Stimulated activated CD8-positive, alpha-beta memory T cell treated with anti-CD3 and anti-CD28 coated beads, Interleukin-4, amount 100 ng/mL, for 48 hours (primary cell): ENCODE results near the gene GFOD1.

Experiments
- DNase-seq: peaks from one replicate; pipeline ENCODE4 v3.0.0-alpha.2; 2020

GFOD1 gene

DNA sequence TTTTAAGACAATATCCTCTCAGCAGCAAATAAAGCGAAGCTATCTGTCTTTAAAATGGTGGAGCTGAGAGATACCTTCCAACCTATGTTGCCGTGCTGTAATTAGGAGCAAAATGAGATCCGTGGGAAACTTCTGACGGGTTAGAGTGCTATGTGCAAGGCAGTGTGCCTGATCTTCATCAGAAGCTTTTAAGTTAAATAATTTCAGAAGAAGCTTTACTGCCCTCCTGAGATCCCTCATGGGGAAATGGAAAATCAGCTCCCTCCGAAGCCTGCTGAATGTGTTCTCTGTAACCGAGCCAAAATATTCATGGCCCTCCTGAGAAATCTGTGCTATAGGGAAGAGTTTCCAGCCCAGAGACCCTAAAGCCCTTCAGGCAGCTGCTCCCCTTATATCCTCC, 115.3 kb downstream of the GFOD1 start:
- DNase-seq, result no peak

GRCh38 chr6:13371421-13372072, 115.9 kb downstream of the GFOD1 start:
- no peak for DNase-seq

GRCh38 chr6:13370623-13371022, 116.8 kb downstream of the GFOD1 start:
- DNase-seq, result no peak

DNA sequence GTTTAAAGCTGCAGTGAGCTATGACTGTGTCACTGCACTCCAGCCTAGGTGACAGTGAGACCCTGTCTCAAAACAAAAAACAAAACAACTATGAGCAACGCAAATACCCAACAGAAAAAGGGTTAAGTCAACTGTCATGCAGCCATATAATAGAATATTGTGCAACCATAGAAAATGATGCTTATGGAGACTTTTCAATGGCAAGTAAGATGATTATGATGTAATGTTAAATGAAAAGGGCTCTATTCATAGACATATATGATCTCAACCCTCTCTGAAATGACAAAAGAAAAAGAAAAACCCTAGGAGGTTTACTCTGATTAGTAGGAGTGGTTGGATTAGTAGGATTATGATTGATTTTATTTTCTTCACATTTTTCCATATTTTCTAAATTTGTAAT, 117.8 kb downstream of the GFOD1 start:
- no peak for DNase-seq

GRCh38 chr6:13368731-13369115, 118.7 kb downstream of the GFOD1 start:
- DNase-seq, result no peak

DNA sequence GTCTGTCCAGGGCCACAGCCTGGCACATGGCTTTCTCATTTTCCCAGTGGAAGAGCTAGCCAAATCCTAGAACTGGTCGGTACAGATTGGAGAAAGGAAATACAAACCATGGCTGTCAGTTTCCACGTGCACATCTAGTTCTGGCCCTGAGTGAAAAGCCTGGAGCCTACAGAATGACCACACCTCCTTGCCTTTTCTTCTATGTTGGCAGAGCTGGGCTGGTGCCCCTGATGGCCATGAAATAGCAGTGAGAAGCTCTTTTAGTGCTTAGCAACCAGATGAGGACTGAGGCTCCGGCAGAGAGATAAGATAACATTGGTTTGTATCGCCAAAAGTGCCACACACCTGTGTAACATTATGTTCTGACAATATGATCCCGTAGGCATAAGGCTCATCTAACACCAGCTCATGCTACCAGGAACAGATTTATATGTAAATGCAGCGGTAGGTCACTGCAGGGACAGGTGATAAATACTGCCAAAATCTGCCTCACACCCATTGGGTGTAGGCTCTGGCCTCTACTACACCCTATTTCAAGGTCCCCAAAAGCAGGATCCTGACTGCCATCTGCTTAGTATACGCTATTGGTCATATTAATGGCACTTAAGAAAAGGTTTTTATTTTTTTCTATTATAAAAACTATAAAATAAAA, 119.2 kb downstream of the GFOD1 start:
- DNase-seq, result no peak

GRCh38 chr6:13367396-13367795, 120.0 kb downstream of the GFOD1 start:
- no peak for DNase-seq

GRCh38 chr6:13365320-13365719, 122.1 kb downstream of the GFOD1 start:
- DNase-seq, result no peak

DNA sequence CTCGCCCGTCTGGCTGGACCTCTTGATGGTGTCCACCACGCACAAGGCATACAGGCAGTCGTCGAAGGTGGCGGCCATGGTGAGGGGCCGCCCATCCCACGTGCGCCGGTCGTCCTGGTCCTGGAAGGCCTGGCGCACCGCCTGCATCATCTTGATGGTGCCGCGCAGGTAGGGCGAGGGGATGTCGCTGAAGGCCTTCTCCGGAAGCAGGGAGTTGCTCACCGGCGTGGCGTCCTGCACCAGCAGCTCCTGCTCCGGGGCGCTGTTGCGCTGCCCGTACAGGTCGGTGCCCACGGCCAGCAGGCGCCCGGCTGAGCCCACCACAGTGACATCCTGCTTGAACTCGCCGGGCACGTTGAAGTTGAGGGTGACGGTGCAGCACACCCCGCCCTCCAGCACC, 122.6 kb downstream of the GFOD1 start:
- DNase-seq, result no peak

DNA sequence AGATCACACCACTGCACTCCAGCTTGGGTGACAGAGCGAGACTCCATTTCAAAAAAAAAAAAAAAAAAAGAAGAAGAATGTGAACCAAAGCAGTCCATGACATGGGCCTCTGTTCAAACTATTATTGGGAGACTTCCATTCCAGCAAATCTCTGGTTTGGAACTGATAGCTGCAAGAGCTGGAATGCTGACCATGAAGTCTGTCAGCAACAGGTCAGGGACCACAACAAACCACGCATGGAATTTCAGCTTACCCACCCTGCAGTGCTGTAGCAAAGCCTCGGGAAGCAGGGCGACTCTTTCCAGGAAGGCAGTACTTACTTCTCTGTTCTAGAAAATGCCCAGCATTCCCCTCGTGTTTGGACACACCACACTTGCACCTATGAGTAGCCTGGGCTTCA, 125.0 kb downstream of the GFOD1 start:
- no peak for DNase-seq

DNA sequence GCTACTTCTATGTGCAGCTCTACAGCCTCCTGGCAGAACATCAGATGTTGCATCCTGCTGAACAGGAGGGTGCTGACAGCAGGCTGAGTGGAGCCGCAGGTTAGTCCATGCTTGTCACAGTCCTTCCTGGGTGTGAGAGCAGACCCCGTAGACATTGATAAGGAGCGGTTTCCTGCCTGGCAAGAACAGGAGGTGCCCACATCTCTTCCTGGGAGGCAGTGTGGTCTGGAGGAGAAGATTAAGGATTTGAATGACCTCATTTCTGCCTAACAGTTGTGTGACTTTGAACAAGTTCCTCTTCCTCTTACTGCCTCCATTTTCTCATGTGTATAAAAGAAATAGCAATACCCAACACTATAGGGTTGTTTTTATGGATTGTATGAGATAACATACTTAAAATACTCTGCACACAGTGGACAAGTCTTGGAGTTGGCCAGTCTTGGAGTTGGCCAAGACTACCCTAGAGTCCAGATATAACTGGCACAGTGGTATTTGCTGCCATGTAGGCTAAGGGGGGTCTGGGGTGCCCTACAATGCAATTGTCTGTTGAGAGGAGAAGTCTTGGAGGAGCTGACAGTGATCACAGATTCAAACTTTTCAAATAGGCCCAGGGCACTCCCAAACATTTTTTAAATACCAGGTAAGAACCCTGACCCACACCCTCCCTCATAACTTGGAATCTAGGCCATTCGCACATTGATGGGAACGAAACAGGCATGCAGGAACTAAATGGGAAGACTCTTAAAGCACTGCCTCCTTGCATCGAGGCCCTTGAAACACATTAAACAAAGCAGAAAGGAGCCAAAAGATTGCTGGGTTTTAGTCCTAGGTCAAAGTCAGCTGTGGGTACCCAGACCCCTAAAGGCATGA, 126.5 kb downstream of the GFOD1 start:
- DNase-seq, result no peak

DNA sequence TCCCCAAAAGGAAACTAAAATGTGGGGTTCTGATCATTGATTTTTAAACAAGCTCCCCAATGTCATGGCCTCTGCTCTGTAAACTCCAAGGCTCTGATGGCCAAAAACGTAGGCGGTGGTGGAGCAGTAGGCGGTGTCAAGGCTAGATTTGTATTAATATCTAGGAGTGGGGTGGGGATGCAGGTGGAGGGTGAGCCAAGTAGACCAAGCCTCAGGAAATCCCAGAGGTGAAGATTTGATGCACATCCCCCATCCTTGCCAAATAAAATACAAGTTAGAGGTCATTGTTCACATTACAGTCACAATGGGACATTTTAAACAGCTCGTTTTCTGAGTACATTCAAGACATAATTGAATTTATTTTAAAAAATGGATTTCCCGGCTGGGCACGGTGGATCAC, 128.1 kb downstream of the GFOD1 start:
- no peak for DNase-seq

DNA sequence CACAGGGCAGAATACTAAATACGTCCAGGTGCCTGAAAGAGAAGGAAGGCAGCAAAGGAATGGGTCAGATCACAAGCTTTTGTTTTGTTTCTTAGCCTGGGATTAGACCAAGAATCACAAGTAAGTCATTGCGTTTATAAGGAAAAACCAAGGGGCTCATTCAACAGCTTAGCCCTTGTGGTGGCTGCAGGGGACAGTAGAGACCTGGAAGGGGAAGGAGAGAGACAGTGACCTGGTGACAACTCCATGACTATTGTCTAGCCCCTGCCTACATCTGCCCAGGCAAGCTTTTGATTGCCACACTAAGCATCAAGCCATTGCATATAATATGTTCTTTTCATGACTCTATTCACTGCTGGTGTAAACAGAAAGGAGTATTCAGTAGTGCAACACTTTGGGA, 128.9 kb downstream of the GFOD1 start:
- no peak for DNase-seq

GRCh38 chr6:13357551-13358075, 129.8 kb downstream of the GFOD1 start:
- DNase-seq, result no peak

GRCh38 chr6:13355999-13356785, 131.2 kb downstream of the GFOD1 start:
- DNase-seq, result no peak

GRCh38 chr6:13355043-13355945, 132.1 kb downstream of the GFOD1 start:
- DNase-seq, result peak; percentile 29

- no peak for DNase-seq
Measured at GRCh38 chr6:13354331-13355042, 132.9 kb downstream of the GFOD1 start.

DNA sequence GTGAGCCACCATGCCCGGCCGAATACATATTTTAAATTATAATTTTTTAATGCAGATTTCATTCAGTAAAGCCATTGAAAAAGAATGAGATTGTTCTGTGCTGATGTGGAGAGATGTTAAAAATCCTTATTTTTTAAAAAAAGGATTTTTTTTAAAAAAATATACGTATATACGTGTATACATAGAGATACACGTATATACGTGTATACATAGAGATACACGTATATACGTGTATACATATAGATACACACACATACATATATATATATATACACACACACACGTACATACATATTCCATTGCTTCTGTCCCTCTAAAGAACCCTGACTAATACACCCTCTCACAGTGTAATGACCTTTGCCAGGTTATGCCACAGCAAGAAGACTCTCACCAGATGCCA, 135.2 kb downstream of the GFOD1 start:
- no peak for DNase-seq

- no peak for DNase-seq
Measured at GRCh38 chr6:13351271-13351670, 136.1 kb downstream of the GFOD1 start.

GRCh38 chr6:13349811-13350506, 137.4 kb downstream of the GFOD1 start:
- DNase-seq, result no peak
